ENCODE results near the gene TBKBP1. TPM values are rescaled to one million over a fixed set of nuclear protein-coding genes. Genes with fewer than 3 reads are reported as not detected.

The TBKBP1 gene
- total RNA-seq, 3 donors from 2014 or later, result 4.5 to 11.5 (median 8.3) TPM

DNA sequence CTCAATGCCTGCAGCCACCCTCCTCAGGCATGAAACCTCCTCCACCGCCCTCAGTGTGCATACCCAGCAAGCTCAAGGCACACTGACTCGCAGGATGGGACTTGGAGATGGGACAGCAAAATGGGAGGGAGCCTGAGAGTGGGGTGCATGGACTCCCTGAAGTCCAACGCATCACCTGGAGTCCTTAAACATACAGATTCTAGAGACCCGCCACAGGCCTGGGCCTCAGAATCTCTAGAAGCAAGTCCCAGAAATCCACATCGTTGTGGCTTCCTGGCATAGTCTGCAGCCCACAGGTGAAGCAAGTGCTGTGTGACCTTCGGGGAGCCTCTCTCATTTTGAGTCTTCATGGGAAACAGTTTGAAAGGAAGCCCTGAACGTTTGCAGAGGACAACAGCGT lies 35.5 kb downstream of the TBKBP1 start:
- H3K9me3 ChIP-seq, result no peaks in the 10 kb centered on the region
- H3K27me3 ChIP-seq, result peaks cover 5 to 52% of the 10 kb centered on the region in 2 donors
- TF ChIP-seq POLR2AphosphoS5 (IDR thresholded peaks at IDR 0.05) (no peak), POLR2A (IDR thresholded peaks at IDR 0.05) (no peak)
- TF ChIP-seq, protein P1, sequence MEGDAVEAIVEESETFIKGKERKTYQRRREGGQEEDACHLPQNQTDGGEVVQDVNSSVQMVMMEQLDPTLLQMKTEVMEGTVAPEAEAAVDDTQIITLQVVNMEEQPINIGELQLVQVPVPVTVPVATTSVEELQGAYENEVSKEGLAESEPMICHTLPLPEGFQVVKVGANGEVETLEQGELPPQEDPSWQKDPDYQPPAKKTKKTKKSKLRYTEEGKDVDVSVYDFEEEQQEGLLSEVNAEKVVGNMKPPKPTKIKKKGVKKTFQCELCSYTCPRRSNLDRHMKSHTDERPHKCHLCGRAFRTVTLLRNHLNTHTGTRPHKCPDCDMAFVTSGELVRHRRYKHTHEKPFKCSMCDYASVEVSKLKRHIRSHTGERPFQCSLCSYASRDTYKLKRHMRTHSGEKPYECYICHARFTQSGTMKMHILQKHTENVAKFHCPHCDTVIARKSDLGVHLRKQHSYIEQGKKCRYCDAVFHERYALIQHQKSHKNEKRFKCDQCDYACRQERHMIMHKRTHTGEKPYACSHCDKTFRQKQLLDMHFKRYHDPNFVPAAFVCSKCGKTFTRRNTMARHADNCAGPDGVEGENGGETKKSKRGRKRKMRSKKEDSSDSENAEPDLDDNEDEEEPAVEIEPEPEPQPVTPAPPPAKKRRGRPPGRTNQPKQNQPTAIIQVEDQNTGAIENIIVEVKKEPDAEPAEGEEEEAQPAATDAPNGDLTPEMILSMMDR (IDR thresholded peaks at IDR 0.05), result no peak
- H3K27ac ChIP-seq, result no peak overlapping the region
- H3K4me1 ChIP-seq, result peaks cover 0 to 7% of the 10 kb centered on the region in 2 donors
- H3K4me3 ChIP-seq, result no peak overlapping the region
- DNase-seq (ENCODE audit: low spot score in 2 of 2), result no peak
- intact Hi-C loops (cut with DNase I; ENCODE audit: low total_unique reads), result no loop called here
- H3K36me3 ChIP-seq, result no peaks in the 10 kb centered on the region

DNA sequence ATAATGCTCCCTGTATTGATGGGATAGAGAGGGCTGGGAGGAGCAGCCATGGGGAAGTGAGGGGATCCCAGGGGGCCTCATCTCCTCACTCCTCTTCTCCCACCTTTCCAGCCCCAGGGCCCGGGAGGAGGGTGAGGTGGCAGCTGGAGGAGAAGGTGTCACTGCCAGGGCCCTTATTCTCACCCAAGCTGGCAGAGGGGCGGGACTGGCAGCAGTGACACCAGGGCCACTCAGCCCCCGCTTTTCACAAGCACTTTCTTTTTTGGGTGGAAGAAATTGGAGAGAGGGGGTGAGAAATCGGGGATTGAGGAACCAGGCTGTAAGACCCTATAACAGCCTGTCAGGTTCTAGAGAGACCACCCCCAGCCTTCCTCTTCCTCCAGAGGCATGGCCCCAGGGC lies 36.7 kb downstream of the TBKBP1 start:
- no peaks in the 10 kb centered on the region for H3K36me3 ChIP-seq
- no peak overlapping the region for H3K27ac ChIP-seq
- H3K9me3 ChIP-seq, result no peaks in the 10 kb centered on the region
- TF ChIP-seq POLR2AphosphoS5 (IDR thresholded peaks at IDR 0.05) (no peak), POLR2A (IDR thresholded peaks at IDR 0.05) (no peak)
- TF ChIP-seq, protein P1 (IDR thresholded peaks at IDR 0.05), result no peak
- intact Hi-C loops (cut with DNase I; ENCODE audit: low total_unique reads), result no loop called here
- H3K4me3 ChIP-seq, result no peak overlapping the region
- no peak for DNase-seq (ENCODE audit: low spot score in 2 of 2)
- peaks cover 5 to 55% of the 10 kb centered on the region in 2 donors for H3K27me3 ChIP-seq
- peaks cover 0 to 7% of the 10 kb centered on the region in 2 donors for H3K4me1 ChIP-seq

GRCh38 chr17:47731396-47731795 lies 37.4 kb downstream of the TBKBP1 start:
- Histone ChIP-seq H3K36me3 (no peaks in the 10 kb centered on the region), H3K4me3 (no peak overlapping the region), H3K27ac (no peak overlapping the region), H3K9me3 (no peaks in the 10 kb centered on the region), H3K4me1 (peaks cover 0 to 7% of the 10 kb centered on the region in 2 donors), H3K27me3 (peaks cover 5 to 53% of the 10 kb centered on the region in 2 donors)
- intact Hi-C loops (cut with DNase I; ENCODE audit: low total_unique reads), result no loop called here
- no peak for DNase-seq (ENCODE audit: low spot score in 2 of 2)
- TF ChIP-seq POLR2AphosphoS5 (IDR thresholded peaks at IDR 0.05), result no peak

DNA sequence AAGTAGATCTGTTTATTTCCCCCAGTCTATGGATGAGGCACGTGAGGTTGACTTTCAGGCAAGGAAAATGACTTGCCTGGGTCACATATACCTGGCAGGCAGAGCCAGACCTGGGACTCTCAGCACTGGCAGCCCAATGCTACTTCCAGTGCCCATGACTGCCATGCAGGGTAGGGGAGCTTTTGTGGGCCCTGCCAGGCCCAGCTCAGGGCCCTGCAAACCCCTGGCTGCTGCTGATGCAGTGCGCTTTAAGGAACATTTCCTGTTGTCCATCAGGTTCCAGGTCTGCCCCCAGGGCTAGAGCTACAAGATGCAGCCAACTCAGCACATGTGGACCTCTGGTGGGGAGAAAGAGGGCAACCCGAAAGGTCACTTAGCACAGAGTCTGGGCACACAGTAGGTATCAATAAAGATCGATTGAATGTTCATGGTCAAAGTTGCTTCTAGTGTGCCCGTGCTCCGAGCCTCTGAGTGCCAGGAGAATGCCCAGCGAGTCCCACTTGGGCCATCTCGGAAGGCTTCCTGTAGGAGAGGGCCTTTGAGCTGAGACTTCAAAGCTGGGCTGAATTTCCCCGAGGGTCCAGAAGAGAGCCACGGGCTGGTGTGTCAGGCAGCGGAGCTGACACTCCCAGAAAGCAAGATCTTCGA lies 38.6 kb downstream of the TBKBP1 start:
- peak overlapping the region in 2 of 3 donors; percentile 47 to 69 for H3K4me3 ChIP-seq
- intact Hi-C loops (cut with DNase I; ENCODE audit: low total_unique reads), result no loop called here
- no peaks in the 10 kb centered on the region for H3K9me3 ChIP-seq
- no peak for DNase-seq (ENCODE audit: low spot score in 2 of 2)
- peaks cover 0 to 7% of the 10 kb centered on the region in 2 donors for H3K4me1 ChIP-seq
- no peaks in the 10 kb centered on the region for H3K36me3 ChIP-seq
- H3K27ac ChIP-seq, result no peak overlapping the region
- peaks cover 5 to 53% of the 10 kb centered on the region in 2 donors for H3K27me3 ChIP-seq
- TF ChIP-seq, protein P1 (IDR thresholded peaks at IDR 0.05), result no peak
- TF ChIP-seq POLR2A (IDR thresholded peaks at IDR 0.05) (no peak), POLR2AphosphoS5 (IDR thresholded peaks at IDR 0.05) (no peak)

GRCh38 chr17:47733047-47733673 lies 39.2 kb downstream of the TBKBP1 start, which contains the start of gene TBX21:
TBX21 (plus strand) TSS chr17:47733236; CDS start chr17:47733455, 219 bp downstream.
- Histone ChIP-seq H3K27me3 (peaks cover 5 to 53% of the 10 kb centered on the region in 2 donors), H3K27ac (no peak within 1 kb of the TSS), H3K36me3 (no peaks in the 10 kb centered on the region), H3K4me1 (peaks cover 0 to 7% of the 10 kb centered on the region in 2 donors), H3K4me3 (peak within 1 kb of the TSS; percentile 24 to 69 (median 47)), H3K9me3 (no peaks in the 10 kb centered on the region)
- TF ChIP-seq POLR2A (IDR thresholded peaks at IDR 0.05) (no peak), POLR2AphosphoS5 (IDR thresholded peaks at IDR 0.05) (no peak)
- TF ChIP-seq, protein P1 (IDR thresholded peaks at IDR 0.05), result no peak
- DNase-seq (ENCODE audit: low spot score in 2 of 2), result peak; percentile 39 to 57
- intact Hi-C loops (cut with DNase I; ENCODE audit: low total_unique reads), result no loop called here

Measured in breast epithelium (tissue), 4 donors.